HG03196 (cell line): ENCODE measurements around the gene LRRC42.
"Not testable (repeated sequence)": the region's sequence is repeated elsewhere in the genome, so short reads cannot be mapped to it uniquely, and the experiment has no call there.

ENCODE experiments used
- ATAC-seq: cut with Tn5 transposase; IDR thresholded peaks from one replicate; pipeline ENCODE4 v1.9.1; 2021; ENCODE audit not compliant: unreplicated experiment

The LRRC42 gene

DNA sequence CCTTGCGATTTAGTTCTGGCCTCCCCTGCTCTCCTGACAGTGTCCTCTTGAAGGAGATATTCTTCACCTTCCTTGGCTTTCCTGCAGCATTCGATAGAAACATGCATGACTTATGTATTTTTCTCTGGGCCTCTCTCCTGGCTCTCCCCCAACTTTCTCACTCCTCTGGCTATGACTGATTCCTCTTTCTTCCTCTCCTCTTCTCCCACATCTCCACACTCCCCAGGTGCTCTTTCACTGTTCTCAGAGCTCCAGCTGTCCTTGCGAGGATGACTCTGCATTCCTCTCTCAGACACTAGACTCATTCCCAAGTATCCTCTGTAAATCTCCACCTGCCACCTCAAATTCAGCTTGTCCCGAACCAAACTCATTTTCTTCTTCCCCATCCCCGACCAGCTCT, 18.0 kb downstream of the LRRC42 start:
- ATAC-seq, result no peak

DNA sequence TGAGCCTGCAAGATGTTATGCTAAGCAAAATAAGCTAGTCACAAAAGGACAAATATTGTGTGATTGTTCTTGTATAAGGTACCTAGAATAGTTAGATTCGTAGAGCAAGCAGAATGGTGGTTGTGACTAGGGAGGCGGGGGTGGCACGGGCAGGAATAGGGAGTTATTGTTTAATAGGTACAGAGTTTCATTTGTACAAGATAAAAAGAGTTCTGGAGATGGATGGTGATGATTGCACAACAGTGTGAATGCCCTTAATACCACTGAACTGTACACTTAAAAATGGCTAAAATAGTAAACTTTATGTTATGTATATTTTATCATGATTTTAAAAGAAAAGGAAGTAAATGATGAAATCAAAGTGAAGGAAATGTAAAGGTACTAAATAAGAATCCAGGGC, 20.6 kb downstream of the LRRC42 start:
- ATAC-seq, result no peak

DNA sequence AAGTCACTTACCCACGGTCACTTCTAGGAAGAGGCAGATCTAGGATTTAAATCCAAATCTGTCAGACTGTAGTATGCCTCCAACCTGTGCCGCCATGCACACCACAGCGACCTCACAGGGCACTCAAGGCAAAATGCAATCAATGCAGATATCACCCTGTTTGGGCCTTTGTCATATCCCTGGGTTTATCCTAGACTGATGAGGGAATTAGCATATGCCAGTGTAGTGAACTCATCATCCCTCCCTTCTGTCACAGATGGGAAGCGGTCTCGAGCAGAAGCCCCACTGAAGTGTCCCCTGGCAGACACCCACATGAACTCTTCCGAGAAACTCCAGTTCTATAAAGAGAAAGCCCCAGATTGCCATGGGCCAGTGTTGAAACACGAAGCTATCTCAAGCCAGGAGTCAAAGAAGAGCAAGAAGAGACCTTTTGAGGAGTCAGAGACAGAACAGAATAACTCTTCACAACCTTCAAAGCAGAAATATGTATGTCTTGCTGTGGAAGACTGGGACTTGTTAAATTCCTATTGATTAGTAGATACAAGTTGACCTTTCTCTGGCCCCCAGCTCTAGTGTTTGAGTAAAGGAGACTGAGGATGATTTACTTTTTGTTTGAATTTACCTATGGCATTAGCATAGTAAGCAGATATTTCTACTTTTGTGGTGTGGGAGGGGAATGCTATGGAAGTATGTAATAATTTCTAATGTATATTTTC, 21.4 kb downstream of the LRRC42 start:
- ATAC-seq, result no peak

DNA sequence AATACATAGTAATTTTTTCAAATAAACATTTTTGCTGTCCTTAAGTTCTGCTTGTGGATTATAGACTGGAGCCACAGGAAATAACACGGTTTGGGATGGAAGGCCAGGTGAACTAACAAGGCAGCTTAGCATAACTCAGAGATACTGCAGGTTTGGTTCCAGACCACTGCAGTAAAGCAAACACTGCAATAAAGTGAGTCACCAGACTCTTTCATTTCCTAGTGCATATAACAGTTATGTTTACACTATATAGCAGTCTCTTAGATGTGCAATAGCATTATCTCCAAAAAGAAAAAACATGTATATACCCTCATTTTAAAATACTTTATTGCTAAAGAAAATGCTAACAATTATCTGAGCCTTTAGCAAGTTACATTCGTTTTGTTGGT, 22.0 kb downstream of the LRRC42 start:
- no peak for ATAC-seq

DNA sequence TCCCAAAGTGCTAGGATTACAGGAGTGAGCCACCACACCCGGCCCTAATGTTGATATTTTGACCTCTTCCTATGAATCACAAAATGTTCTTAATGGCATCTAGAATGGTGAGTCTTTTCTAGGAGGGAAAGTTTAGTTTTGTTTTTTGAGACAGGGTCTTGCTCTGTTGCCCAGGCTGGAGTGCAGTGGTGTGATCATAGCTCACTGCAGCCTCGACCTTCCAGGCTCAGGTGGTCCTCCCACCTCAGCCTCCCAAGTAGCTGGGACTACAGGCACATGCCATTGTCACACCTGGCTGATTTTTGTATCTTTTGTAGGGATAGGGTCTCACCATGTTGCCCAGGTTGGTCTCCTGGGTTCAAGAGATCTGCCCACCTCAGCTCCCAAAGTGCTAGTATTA, 23.2 kb downstream of the LRRC42 start:
- not testable (repeated sequence) for ATAC-seq

DNA sequence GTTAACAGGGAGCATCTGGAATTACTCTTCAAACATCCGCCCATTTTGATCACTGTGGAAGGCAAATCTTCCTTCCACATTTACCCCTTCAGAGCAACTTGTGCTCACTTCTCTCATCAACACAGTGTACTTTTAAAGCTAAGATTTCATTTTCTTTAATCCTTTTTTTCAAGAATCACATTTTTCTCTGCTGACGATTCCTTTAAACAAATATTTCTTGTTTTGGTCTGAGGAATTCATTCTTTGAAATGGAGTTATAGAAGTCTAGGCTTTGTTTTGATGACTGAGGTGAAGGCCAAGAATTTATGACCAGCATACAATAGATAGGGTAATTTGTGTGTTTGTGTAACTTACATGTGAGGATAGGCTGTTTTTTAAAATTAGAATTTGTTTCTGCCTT, 25.6 kb downstream of the LRRC42 start:
- no peak for ATAC-seq

DNA sequence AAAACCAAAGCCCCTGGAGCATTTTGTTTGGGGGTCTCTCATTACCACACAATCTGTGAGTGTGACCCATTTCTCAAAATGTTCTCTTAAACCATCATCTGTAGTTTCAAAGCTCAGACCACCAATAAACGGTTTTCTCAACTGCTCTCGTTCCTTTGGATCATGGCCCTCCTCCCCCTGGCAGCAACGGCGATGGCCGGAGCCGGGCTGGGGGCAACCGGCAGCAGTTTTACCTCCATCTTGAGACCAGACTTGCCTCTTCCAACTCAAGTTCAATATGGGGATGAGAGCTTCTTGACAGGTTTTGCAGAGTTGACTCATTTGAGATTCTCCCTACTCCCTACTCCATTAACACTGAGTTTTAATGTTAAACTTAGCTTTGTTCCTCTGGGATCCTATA, 29.7 kb downstream of the LRRC42 start:
- ATAC-seq, result no peak

DNA sequence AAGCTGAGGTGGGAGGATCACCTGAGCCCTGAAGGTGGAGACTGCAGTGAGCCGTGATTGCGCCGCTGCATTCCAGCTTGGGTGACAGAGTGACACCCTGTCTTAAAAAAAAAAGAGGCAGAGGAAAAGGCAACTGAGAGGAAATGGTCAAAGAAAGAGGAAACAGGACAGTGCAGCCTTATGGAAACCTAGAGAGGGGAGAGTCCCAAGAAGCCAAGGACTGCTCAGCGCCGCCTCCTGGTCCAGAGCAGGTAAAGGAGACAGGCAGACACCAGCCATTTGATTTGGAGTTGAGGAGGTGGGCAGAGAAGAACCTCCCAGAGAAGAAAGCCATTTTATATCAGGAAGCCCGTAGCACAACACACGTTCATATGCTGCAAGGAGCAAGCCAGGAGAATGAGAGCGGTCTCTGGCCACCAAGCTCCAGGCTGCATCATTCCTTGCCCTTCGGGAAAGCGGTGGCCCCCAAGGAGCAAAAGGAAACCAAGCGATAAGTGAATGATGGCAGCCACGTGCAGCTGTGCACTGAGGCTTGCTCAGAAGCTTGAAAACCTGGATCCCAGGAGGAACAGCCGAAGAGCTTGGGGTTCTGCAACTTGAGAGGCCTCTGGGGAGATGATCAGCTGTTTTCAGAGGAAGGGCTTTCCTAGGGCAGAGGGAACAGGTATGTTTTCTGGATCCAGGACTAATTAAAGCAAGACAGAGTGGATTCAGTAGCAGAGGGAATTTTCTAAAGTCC, 33.7 kb downstream of the LRRC42 start:
- ATAC-seq, result no peak

DNA sequence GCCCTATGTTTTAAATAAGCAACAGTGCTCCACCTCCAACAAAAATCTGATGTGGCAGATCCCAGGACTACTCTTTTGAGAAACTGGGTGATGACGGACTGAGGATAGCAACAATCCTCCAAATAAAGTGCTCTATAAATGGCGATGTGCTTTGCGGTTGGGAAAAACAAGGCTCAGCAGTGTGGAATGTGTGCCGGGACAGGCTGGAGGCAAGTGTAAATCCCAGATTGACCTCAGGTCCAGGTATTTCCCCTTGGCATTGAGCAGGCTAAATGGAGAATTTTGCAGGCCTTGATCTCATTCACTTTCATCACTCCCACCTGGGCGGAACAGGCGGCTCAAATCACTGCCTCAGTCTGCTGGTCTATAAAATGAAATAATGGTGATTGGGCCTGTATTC, 35.1 kb downstream of the LRRC42 start:
- ATAC-seq, result no peak

DNA sequence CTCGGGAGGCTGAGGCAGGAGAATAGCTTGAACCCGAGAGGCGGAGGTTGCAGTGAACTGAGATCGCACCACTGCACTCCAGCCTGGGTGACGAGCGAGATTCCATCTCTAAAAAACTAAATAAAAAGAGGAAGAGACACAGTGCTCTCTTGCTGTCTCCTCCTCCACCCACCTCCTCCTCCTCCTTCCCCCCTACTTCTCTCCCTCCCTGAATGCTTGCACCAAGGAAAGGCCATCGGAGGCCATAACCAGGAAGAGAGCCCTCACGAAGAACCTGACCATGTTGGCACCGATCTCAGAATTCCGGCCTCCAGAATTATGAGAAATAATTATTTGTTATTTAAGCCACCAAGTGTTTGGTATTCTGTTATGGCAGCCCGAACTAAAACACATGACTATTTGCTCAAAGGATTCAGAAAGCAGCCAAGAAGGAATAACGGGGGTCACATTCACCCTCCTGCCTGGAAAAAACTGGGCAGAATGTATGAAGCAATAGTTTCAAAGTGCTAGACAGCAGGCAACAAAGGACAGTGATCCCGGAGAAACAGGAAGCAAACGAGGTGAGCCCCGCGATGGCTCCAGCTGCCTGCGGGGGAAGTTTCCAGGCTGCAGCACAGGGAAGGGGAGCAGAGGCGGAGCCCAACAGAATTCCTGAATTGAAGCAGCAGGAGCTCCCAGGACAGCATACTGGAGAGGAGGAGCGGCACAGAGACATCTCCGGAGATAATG, 36.0 kb downstream of the LRRC42 start:
- no peak for ATAC-seq

DNA sequence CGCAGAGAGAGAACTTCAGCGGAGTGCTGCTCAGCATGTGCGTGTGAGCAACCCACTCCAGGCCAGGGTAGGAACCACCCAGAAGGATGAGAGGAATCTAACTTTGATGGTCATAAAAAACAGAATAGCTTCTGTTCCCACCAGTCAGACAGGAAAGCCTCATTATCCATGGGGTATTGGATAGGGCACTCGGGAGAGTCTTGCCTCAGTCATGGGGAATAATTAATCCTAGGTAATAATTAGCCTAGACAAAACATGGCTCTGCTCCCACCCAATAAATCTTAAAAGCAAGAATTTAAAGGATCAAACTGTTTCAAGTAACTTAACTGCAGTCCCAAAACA, 36.6 kb downstream of the LRRC42 start:
- ATAC-seq, result no peak

DNA sequence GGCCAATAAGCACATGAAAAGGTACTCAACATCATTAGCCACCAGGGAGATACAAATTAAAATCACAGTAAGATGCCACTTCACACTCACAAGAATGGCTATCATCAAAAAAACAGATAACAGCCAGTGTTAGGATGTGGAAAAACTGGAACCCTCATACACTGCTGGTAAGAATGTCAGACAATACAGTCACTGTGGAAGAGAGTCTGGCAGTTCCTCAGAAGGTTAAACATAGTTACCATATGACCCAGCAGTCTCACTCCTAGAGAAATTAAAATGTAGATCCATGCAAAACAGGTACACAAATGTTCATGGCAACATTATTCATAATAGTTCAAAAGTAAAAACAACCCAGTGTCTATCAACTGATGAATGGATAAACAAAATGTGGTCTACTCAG, 38.6 kb downstream of the LRRC42 start:
- no peak for ATAC-seq

DNA sequence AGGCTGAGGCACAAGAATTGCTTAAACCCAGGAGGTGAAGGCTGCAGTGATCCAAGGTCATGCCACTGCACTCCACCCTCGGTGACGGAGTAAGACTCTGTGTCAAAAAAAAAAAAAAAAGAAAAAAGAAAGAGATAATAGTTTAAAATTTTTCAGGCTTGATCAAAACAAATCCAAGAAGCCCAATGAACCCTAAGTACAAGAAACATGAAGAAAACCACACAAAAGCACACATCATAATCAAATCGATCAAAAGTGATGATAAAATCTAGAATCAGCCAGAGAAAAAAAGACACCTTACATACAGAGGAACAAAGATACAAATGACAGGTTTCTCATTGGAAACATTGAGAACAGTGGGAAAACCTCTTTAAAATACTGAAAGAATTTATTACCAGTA, 40.3 kb downstream of the LRRC42 start:
- no peak for ATAC-seq

DNA sequence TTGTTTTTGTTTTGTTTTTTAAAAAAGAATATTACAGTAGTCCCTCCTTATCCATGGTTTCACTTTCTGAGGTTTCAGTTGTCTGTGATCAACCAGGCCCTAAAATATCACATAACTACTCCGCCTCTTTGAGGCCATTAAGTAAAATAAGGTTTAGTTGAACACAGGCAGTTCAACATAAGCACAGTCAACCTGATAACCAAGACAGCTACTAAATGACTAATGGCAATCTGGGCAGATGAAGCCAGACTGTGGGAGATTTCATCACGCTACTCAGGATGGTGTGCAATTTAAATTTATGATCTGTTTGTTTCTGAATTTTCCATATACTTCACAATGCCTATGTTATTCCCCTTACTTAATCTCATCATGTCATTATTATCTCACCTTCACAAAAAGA, 41.7 kb downstream of the LRRC42 start:
- no peak for ATAC-seq

DNA sequence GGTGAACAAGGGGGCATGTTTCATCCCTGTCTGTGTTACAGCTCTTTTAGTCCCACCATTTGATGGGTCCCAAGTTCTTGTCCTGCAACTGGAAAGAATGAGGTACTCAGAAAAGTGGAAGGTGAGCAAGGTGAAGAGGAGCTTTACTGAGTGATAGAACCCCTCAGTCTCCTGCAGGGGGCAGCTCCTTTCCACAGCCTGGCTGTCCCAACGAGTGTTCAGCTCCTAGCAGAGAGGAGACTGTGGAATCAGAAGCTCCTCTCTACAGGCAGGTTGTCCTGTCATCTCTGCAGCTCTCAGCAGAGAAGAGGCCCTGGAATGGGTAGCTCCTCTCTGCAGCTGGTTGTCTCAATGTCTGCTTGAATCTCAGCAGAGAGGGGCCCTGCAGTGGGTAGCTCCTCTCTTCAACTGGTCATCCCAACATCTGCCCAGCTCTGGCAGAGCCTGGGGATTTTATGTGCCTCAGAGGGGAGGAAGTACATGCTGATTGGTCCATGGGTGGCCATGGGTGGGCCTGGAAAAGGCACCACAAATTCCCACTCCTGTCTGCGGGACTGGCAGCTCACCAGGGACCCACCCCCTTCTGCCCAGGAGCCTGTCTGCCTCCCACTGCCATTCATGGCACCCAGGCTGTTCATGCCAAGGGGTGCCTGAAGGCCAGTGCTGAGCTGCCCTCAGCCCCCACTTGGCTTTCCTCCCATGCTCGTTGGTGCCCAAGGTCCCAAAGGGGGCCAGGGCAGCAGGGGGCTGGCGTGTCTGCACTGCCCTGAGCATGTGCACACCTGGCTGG, 46.1 kb downstream of the LRRC42 start:
- no peak for ATAC-seq

DNA sequence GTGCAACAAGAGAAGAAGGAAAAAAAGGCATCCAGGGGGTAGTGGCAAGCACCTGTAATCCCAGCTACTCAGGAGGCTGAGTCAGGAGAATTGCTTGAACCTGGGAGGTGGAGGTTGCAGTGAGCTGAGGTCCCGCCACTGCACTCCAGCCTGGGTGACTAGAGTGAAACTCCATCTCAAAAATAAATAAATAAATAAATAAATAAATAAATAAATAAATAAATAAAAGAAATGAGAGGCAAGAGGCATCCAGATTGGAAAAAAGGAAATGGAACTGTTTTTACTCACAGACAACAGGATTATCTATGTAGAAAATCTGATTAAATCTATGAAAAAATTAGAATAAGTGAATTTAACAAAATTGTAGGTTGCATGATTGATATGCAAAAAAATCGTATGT, 48.4 kb downstream of the LRRC42 start:
- ATAC-seq, result not testable (repeated sequence)

DNA sequence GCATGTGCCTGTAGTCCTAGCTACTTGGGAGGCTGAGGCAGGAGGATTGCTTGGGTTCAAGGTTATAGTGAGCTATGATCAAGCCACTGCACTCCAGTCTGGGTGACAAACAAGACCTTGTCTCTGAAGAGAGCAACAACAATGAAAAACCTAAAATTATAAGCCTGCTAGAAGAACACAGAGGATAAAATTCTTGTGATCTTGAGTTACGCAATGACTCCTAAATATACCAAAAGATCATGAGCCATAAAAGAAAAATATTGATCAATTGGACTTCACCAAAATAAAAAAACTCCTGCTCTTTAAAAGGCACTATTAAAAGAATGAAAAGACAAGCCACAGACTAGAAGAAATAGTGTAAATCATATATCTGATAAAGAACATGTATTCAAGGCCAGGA, 49.5 kb downstream of the LRRC42 start:
- ATAC-seq, result no peak

DNA sequence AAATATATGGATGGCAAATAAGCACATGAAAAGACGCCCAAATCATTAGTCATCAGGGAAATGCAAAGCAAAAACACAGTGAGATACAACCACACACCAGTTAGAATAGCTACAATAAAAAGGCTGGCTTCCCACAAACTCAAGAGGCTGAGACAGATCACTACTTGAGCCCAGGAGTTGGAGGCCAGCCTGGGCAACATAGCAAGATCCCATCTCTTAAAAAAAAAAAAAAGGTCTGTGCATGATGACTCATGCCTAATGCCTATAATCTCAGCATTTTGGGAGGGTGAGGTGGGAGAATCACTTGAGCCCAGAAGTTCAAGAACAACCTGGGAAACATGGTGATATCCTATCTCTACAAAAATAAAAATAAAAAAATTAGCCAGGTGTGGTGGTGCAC, 52.1 kb downstream of the LRRC42 start:
- ATAC-seq, result no peak

DNA sequence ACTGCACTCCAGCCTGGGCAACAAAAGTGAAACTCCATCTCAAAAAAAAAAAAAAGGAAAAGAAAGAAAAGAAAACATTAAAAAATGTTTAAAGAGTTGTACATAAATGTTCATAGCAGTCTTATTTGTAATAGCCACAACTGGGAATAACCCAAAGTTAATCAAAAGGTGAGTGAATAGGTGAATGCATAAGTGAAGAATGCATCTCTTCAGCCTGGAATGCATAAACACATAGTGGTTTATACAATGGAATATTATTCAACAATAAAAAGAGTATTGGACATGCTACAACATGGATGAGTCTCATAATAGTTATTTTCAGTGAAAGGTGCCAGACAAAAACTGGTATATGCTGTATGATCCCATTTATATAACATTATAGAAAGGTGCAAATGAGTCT, 53.8 kb downstream of the LRRC42 start:
- no peak for ATAC-seq

DNA sequence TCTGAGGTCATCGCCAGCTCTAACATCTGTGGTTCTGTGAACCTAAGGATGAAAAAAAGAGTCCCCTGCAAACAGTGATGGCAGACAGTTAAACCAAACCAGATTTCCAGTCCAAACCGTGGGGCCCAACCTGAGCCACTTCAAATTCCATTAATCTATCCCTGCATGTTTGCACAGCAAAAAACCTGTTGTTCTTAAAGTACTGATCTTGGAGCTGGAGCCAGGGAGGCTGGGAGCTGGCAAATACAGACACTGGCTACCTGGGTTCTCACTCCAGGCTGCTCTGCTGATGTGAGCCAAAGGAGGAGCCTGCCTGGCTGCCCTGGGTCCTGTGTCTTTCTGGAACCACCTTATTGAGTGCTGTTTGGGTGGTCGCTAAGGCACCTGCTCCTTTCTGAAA, 55.4 kb downstream of the LRRC42 start:
- no peak for ATAC-seq

DNA sequence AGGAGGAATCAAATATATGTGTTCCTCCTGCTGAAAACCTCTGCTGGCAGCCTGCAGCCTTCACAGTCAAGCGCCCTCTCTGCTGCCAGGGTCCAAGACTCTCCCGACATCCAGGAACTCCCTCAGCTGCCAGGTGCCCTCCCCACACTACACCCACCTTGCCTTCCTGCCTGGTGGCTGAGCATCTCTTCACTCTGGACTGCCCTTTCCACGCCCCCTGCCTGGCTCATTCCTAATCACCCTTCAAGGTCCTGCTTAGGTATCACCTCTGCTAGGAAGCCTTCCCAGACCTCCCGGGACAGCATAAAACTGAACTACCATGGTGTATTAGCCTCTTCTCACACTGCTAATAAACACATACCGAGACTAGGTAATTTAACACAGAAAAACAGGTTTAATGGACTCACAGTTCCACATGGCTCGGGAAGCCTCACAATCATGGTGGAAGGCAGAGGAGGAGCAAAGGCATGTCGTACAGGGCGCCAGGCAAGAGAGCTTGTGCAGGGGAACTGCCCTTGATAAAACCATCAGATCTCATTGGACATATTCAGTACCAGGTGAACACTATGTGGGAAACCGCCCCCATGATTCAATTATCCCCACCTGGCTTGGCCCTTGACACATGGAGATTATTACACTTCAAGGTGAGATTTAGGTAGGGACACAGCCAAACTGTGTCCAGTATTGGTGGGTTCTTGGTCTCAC, 56.5 kb downstream of the LRRC42 start:
- no peak for ATAC-seq
